ENCODE measurements around the gene CLIC4.

DNA sequence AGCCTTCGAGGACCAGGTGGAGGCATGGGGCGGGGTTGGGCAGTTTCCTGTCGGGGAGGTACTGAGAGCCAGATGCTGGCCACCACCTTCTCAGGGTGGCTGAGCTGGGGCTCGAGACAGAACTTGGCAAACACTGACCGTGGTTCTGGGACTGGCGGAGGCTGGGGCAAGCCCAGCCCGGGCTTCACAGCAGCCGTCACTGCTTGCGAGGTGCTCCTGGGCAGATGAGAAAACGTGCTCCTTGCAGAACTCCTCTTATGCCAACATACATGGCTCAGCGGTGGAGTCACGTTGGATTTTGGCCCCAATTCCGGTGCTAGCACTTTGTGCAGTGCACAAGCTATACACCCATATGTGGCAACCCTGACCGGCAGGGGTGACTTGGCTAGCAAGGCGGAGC lies 115.6 kb downstream of the CLIC4 start:
- TF ChIP-seq, protein P1, sequence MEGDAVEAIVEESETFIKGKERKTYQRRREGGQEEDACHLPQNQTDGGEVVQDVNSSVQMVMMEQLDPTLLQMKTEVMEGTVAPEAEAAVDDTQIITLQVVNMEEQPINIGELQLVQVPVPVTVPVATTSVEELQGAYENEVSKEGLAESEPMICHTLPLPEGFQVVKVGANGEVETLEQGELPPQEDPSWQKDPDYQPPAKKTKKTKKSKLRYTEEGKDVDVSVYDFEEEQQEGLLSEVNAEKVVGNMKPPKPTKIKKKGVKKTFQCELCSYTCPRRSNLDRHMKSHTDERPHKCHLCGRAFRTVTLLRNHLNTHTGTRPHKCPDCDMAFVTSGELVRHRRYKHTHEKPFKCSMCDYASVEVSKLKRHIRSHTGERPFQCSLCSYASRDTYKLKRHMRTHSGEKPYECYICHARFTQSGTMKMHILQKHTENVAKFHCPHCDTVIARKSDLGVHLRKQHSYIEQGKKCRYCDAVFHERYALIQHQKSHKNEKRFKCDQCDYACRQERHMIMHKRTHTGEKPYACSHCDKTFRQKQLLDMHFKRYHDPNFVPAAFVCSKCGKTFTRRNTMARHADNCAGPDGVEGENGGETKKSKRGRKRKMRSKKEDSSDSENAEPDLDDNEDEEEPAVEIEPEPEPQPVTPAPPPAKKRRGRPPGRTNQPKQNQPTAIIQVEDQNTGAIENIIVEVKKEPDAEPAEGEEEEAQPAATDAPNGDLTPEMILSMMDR (IDR thresholded peaks at IDR 0.05) = no peak
- TF ChIP-seq POLR2A (IDR thresholded peaks at IDR 0.05) = no peak

Measured in Peyer's patch (tissue), 4 donors.